IPS DF 19.7 (cell line): ENCODE measurements around the gene RENBP.

Experiments used
- DNase-seq: peaks from one replicate; pipeline ENCODE4 v3.0.0-alpha.2; 2013; ENCODE audit warnings: low read depth, low spot score

Gene RENBP

GRCh38 chrX:153971124-153971449 is 26.6 kb upstream of the RENBP start:
- no peak for DNase-seq

GRCh38 chrX:153970357-153971123 is 26.1 kb upstream of the RENBP start:
- DNase-seq = no peak

GRCh38 chrX:153969904-153970356 is 25.5 kb upstream of the RENBP start:
- DNase-seq = no peak

GRCh38 chrX:153969125-153969903 is 24.9 kb upstream of the RENBP start:
- DNase-seq = no peak

GRCh38 chrX:153968754-153969124 is 24.3 kb upstream of the RENBP start:
- no peak for DNase-seq

GRCh38 chrX:153968255-153968654 is 23.8 kb upstream of the RENBP start:
- DNase-seq = no peak

- DNase-seq = no peak
Measured at GRCh38 chrX:153967536-153968224, 23.2 kb upstream of the RENBP start.

- no peak for DNase-seq
Measured at GRCh38 chrX:153966841-153967535, 22.5 kb upstream of the RENBP start.

- no peak for DNase-seq
Measured at GRCh38 chrX:153966283-153966688, 21.8 kb upstream of the RENBP start.

- no peak for DNase-seq
Measured at GRCh38 chrX:153965406-153965805, 21.0 kb upstream of the RENBP start.

- no peak for DNase-seq
Measured at GRCh38 chrX:153964105-153964504, 19.7 kb upstream of the RENBP start.

GRCh38 chrX:153963546-153963945 is 19.1 kb upstream of the RENBP start:
- no peak for DNase-seq

GRCh38 chrX:153961292-153961691 is 16.8 kb upstream of the RENBP start:
- no peak for DNase-seq

GRCh38 chrX:153960786-153961185 is 16.3 kb upstream of the RENBP start:
- no peak for DNase-seq

- no peak for DNase-seq
Measured at GRCh38 chrX:153960077-153960476, 15.6 kb upstream of the RENBP start.

GRCh38 chrX:153959649-153960048 is 15.2 kb upstream of the RENBP start:
- no peak for DNase-seq

- no peak for DNase-seq
Measured at GRCh38 chrX:153958605-153959004, 14.2 kb upstream of the RENBP start.

- no peak for DNase-seq
Measured at GRCh38 chrX:153957224-153957623, 12.8 kb upstream of the RENBP start.

GRCh38 chrX:153956044-153956907 is 11.8 kb upstream of the RENBP start:
- no peak for DNase-seq

- no peak for DNase-seq
Measured at GRCh38 chrX:153955228-153955732, 10.8 kb upstream of the RENBP start.
